Prostate gland (tissue), 2 donors: Measurements from ENCODE around the gene FAM241A.

ENCODE experiments used
- POLR2AphosphoS5 ChIP-seq: sonication (generic); formaldehyde crosslinking; IDR thresholded peaks from one replicate; pipeline ENCODE4 v1.6.1; 2017; ENCODE audit warnings: antibody characterized with exemption
- TF ChIP-seq, protein P1 (sequence below), 4 experiments: fragments of 200-600 bp in 2 of 4; fragments of 450-650 bp in 2 of 4; sonication (generic) in 2 of 4; IDR thresholded peaks; 1 replicate in 3 of 4; 2 replicates in 1 of 4; pipeline ENCODE4 v1.5.1; 2016 to 2019; ENCODE audit warnings: antibody characterized with exemption in 4 of 4, mild to moderate bottlenecking in 2 of 4, moderate library complexity in 2 of 4

DNA sequence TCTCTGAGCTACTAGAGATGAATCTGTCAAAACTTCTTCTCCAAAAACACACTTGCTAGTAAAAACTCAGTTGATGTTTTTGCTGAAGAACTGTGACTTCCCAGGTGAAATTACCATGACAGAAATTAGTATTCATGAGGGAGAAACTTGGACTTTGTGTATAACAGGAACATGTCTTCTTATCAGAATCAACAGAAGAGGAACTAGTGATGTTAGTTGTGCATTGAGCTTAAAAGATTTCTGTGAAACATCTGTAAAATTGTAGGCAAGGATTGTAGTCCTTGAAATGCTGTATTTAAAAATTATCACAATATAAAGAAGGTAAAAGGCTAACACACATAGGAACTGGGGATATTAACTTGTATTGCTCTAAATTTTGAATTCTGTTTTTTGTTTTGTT, 11.3 kb downstream of the FAM241A start:
- TF ChIP-seq, protein P1, sequence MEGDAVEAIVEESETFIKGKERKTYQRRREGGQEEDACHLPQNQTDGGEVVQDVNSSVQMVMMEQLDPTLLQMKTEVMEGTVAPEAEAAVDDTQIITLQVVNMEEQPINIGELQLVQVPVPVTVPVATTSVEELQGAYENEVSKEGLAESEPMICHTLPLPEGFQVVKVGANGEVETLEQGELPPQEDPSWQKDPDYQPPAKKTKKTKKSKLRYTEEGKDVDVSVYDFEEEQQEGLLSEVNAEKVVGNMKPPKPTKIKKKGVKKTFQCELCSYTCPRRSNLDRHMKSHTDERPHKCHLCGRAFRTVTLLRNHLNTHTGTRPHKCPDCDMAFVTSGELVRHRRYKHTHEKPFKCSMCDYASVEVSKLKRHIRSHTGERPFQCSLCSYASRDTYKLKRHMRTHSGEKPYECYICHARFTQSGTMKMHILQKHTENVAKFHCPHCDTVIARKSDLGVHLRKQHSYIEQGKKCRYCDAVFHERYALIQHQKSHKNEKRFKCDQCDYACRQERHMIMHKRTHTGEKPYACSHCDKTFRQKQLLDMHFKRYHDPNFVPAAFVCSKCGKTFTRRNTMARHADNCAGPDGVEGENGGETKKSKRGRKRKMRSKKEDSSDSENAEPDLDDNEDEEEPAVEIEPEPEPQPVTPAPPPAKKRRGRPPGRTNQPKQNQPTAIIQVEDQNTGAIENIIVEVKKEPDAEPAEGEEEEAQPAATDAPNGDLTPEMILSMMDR (IDR thresholded peaks at IDR 0.05) = no peak
- TF ChIP-seq POLR2AphosphoS5 = no peak
